CD4-positive, alpha-beta memory T cell (primary cell): ENCODE data around the gene PDSS2. TPM values are rescaled to one million over a fixed set of nuclear protein-coding genes. Genes with fewer than 3 reads are reported as not detected.

Experiments used
- CTCF ChIA-PET: fragments of 350-600 bp; sonication (Branson Sonifier 250); formaldehyde crosslinking; loops from one replicate; lab custom pipeline; 2021; ENCODE audit warnings: inconsistent platforms; ENCODE audit not compliant: partially characterized antibody; lab: Charles Lee
- POLR2A ChIA-PET: fragments of 350-600 bp; sonication (Branson Sonifier 250); formaldehyde crosslinking; loops from one replicate; lab custom pipeline; 2021; ENCODE audit not compliant: partially characterized antibody; lab: Charles Lee
- DNase-seq, 5 donors: peaks; one replicate each; pipeline versions ENCODE4 v3.0.0 to v3.0.0-alpha.2; 2020 to 2022; ENCODE audit warnings: mixed read lengths in 1 of 5
- H3K27ac ChIP-seq: one replicate; pipeline ENCODE4 v1.7.0; 2013; ENCODE audit warnings: low read depth, low read length
- H3K27me3 ChIP-seq: 2 replicates; pipeline ENCODE4 v1.7.0; 2013; ENCODE audit warnings: mild to moderate bottlenecking, low read length, moderate library complexity; ENCODE audit not compliant: insufficient read depth
- H3K36me3 ChIP-seq: 2 replicates; pipeline ENCODE4 v1.7.0; 2013; ENCODE audit warnings: mild to moderate bottlenecking, low read length, moderate library complexity; ENCODE audit not compliant: insufficient read depth
- H3K4me1 ChIP-seq: 2 replicates; pipeline ENCODE4 v1.7.0; 2013; ENCODE audit warnings: mild to moderate bottlenecking, low read length, moderate library complexity; ENCODE audit not compliant: insufficient read depth
- H3K4me3 ChIP-seq, 2 donors: one replicate each; pipeline ENCODE4 v1.7.0; 2013; ENCODE audit warnings: low read length in 2 of 2, mild to moderate bottlenecking in 1 of 2
- H3K9me3 ChIP-seq, 2 donors: one replicate each; pipeline ENCODE4 v1.7.0; 2013; ENCODE audit warnings: low read length in 2 of 2, control low read depth in 1 of 2; ENCODE audit not compliant: control insufficient read depth in 1 of 2
- H3K27ac Mint-ChIP-seq, 7 donors: one replicate each; pipeline ENCODE4 v1.8.0; 2020 to 2021; ENCODE audit warnings: mixed read lengths in 7 of 7, mild to moderate bottlenecking in 6 of 7, inconsistent platforms in 3 of 7, moderate library complexity in 3 of 7
- H3K27me3 Mint-ChIP-seq, 2 donors: one replicate each; pipeline ENCODE4 v1.8.0; 2020 to 2021; ENCODE audit warnings: mixed read lengths in 2 of 2
- H3K36me3 Mint-ChIP-seq, 2 donors: one replicate each; pipeline ENCODE4 v1.8.0; 2020 to 2021; ENCODE audit warnings: mixed read lengths in 2 of 2, inconsistent platforms in 1 of 2, mild to moderate bottlenecking in 1 of 2
- H3K4me1 Mint-ChIP-seq, 4 donors: one replicate each; pipeline ENCODE4 v1.8.0; 2020 to 2021; ENCODE audit warnings: mixed read lengths in 4 of 4, mild to moderate bottlenecking in 1 of 4
- H3K4me3 Mint-ChIP-seq, 8 donors: one replicate each; pipeline ENCODE4 v1.8.0; 2020 to 2021; ENCODE audit warnings: mixed read lengths in 8 of 8, mild to moderate bottlenecking in 7 of 8, moderate library complexity in 6 of 8, inconsistent platforms in 3 of 8
- H3K9me3 Mint-ChIP-seq, 8 donors: one replicate each; pipeline ENCODE4 v1.8.0; 2020 to 2021; ENCODE audit warnings: mixed read lengths in 8 of 8, mild to moderate bottlenecking in 5 of 8, inconsistent platforms in 3 of 8, moderate library complexity in 1 of 8
- intact Hi-C: fragments of 100-400 bp; cut with micrococcal nuclease; formaldehyde crosslinking; loops from one replicate; pipeline ENCODE4 v1.15.1; 2023
- polyA plus RNA-seq, 2 donors: library from polyadenylated mRNA; unstranded; fragments of 300-500 nt; fragmentation: Illumina TruSeq; gene quantifications; one replicate each; pipeline ENCODE4 v1.2.3, GENCODE V29; 2021
- total RNA-seq, 2 experiments: library from RNA; stranded (reverse); gene quantifications; one replicate each; pipeline ENCODE4 v1.2.3, GENCODE V29; 2021

Gene PDSS2
- total and polyA plus RNA-seq, 4 experiments from 2014 or later = 10.0 to 14.3 (median 12.2) TPM

GRCh38 chr6:107108201-107108890, 351.0 kb downstream of the PDSS2 start:
- H3K4me1 ChIP-seq = no peaks in the 10 kb centered on the region
- Mint-ChIP-seq H3K9me3 (peaks cover 0 to 2% (median 0%) of the 10 kb centered on the region in 8 donors), H3K27me3 (no peaks in the 10 kb centered on the region), H3K4me1 (peaks cover 0 to under 1% (median under 1%) of the 10 kb centered on the region in 4 donors), H3K4me3 (no peak overlapping the region), H3K36me3 (no peaks in the 10 kb centered on the region), H3K27ac (no peak overlapping the region)
- ChIA-PET POLR2A (interaction anchor here (0.6 kb wide), 1 partner anchor 536 kb away, joined by 3 read pairs; no protein-coding TSS in a partner anchor), CTCF (interaction anchor here (0.7 to 1.0 kb wide), 2 partner anchors 10 to 131 kb away, joined by 3 to 4 read pairs; no protein-coding TSS in a partner anchor)
- no peak overlapping the region for H3K4me3 ChIP-seq
- H3K36me3 ChIP-seq = no peaks in the 10 kb centered on the region
- intact Hi-C loops = no loop called here
- DNase-seq = no peak
- H3K27me3 ChIP-seq = no peaks in the 10 kb centered on the region
- H3K9me3 ChIP-seq = no peaks in the 10 kb centered on the region
- no peak overlapping the region for H3K27ac ChIP-seq

DNA sequence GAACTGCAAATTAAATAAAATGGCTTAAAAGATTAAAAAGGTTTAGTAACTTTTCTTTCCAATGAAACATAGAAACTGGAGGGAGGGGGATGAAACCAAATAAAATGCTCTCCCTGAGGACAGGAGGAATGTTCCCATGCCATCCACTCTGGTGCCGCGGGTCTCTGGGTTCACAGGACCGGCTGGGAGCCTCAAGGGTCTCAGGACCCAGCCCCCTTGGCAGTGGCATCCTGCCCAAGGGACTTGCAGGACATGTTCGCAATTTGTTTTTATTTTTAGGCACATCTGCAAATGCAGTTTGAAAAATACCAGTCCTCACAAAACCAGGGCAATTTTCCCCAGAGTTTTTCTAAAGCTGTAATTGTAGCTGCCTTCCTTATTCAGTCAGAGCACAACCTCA, 351.6 kb downstream of the PDSS2 start:
- intact Hi-C loops = no loop called here
- Histone ChIP-seq H3K4me3 (no peak overlapping the region), H3K4me1 (no peaks in the 10 kb centered on the region), H3K9me3 (no peaks in the 10 kb centered on the region), H3K27me3 (no peaks in the 10 kb centered on the region), H3K27ac (no peak overlapping the region), H3K36me3 (no peaks in the 10 kb centered on the region)
- Mint-ChIP-seq H3K4me3 (no peak overlapping the region), H3K36me3 (no peaks in the 10 kb centered on the region), H3K27me3 (no peaks in the 10 kb centered on the region), H3K27ac (no peak overlapping the region), H3K4me1 (no peaks in the 10 kb centered on the region), H3K9me3 (peaks cover 0 to 2% (median 0%) of the 10 kb centered on the region in 8 donors)
- ChIA-PET POLR2A (interaction anchor here (0.6 kb wide), 1 partner anchor 535 kb away, joined by 3 read pairs; no protein-coding TSS in a partner anchor), CTCF (interaction anchor here (0.7 to 1.0 kb wide), 2 partner anchors 11 to 130 kb away, joined by 3 to 4 read pairs; no protein-coding TSS in a partner anchor)
- no peak for DNase-seq

- CTCF ChIA-PET = interaction anchor here (1.0 kb wide), 1 partner anchor 8 kb away, joined by 3 read pairs; no protein-coding TSS in a partner anchor
- no peaks in the 10 kb centered on the region for H3K36me3 Mint-ChIP-seq
Measured at GRCh38 chr6:107106165-107106564, 353.2 kb downstream of the PDSS2 start.

DNA sequence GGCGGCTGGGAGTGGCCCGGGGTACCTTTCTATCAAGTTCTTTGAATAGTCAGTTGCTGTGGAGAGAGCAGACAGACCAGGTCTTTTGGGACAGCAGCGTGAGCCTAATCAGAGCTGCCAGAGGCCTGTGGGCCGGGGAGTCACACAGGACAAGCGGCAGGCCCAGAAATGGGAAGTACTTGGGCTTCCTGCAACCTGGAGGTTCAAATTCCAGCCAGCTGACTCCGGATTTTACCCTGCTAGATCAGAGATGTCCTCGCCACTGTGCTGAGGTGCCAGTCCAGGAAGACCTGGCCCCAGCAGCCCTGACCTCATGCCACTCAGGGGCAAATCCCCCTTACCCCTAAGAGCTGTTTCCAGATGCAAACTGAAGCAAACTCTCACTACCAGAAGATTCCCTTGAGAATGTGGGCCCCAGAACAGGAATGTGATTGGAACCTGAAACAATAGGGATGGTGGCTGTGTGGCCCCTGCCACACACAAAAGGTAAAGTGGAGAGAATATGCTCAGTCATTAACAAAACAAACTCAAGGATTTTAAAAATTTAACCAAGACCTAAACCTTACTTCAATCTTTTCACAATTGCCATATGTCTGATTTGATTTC, 353.8 kb downstream of the PDSS2 start:
- Histone ChIP-seq H3K36me3 (no peaks in the 10 kb centered on the region), H3K4me1 (no peaks in the 10 kb centered on the region), H3K4me3 (no peak overlapping the region), H3K27ac (no peak overlapping the region), H3K27me3 (no peaks in the 10 kb centered on the region), H3K9me3 (no peaks in the 10 kb centered on the region)
- Mint-ChIP-seq H3K4me3 (no peak overlapping the region), H3K36me3 (no peaks in the 10 kb centered on the region), H3K4me1 (no peaks in the 10 kb centered on the region), H3K27ac (no peak overlapping the region), H3K9me3 (no peaks in the 10 kb centered on the region), H3K27me3 (no peaks in the 10 kb centered on the region)
- POLR2A ChIA-PET = no interaction called here
- DNase-seq = no peak
- intact Hi-C loops = no loop called here
- CTCF ChIA-PET = interaction anchor here (1.0 kb wide), 1 partner anchor 8 kb away, joined by 3 read pairs; no protein-coding TSS in a partner anchor

More at GRCh38 chr6:107106165-107106564, 353.2 kb downstream of the PDSS2 start:
- Histone ChIP-seq H3K27ac (no peak overlapping the region), H3K27me3 (no peaks in the 10 kb centered on the region), H3K4me1 (no peaks in the 10 kb centered on the region), H3K9me3 (no peaks in the 10 kb centered on the region), H3K4me3 (no peak overlapping the region), H3K36me3 (no peaks in the 10 kb centered on the region)
- POLR2A ChIA-PET = no interaction called here
- Mint-ChIP-seq H3K27me3 (no peaks in the 10 kb centered on the region), H3K4me3 (no peak overlapping the region), H3K4me1 (no peaks in the 10 kb centered on the region), H3K9me3 (no peaks in the 10 kb centered on the region), H3K27ac (no peak overlapping the region)
- DNase-seq = no peak
- intact Hi-C loops = no loop called here

GRCh38 chr6:107103082-107103481, 356.3 kb downstream of the PDSS2 start:
- DNase-seq = no peak
- CTCF ChIA-PET = interaction anchor here (2.5 kb wide), 1 partner anchor 11 kb away, joined by 11 read pairs; no protein-coding TSS in a partner anchor
- Mint-ChIP-seq H3K27me3 (no peaks in the 10 kb centered on the region), H3K27ac (no peak overlapping the region), H3K4me3 (no peak overlapping the region), H3K4me1 (no peaks in the 10 kb centered on the region), H3K36me3 (no peaks in the 10 kb centered on the region), H3K9me3 (no peaks in the 10 kb centered on the region)
- Histone ChIP-seq H3K4me1 (no peaks in the 10 kb centered on the region), H3K9me3 (no peaks in the 10 kb centered on the region), H3K27ac (no peak overlapping the region), H3K4me3 (no peak overlapping the region), H3K27me3 (no peaks in the 10 kb centered on the region), H3K36me3 (no peaks in the 10 kb centered on the region)
- intact Hi-C loops = no loop called here
- POLR2A ChIA-PET = no interaction called here

Other genes starting within 250 kb of the PDSS2 start
- not detected for gene SOBP, start 30.6 kb upstream of the PDSS2 start, total RNA-seq
- gene SOBP, start 30.6 kb upstream of the PDSS2 start, polyA plus RNA-seq = under 1 TPM in 1 of 2 donors, not detected in 1; 0.10 TPM